Spleen (tissue), 11 donors: ENCODE measurements around the gene FBXW8. TPM values are rescaled to one million over a fixed set of nuclear protein-coding genes. Genes with fewer than 3 reads are reported as not detected.
A peak's percentile ranks its signal among the peaks of the same experiment; 100 is the strongest.

Experiments used
- DNase-seq: peaks from one replicate; pipeline ENCODE4 v3.0.0-alpha.2; 2020
- H3K27ac ChIP-seq, 8 donors: fragments of 200-600 bp; sonication (generic) in 7 of 8; 1 replicate in 4 of 8; 2 replicates in 4 of 8; pipeline versions ENCODE4 v1.5.0 to v1.8.0; 2016 to 2021; ENCODE audit warnings: inconsistent platforms in 4 of 8, mild to moderate bottlenecking in 4 of 8, moderate library complexity in 1 of 8
- H3K27me3 ChIP-seq, 7 donors: fragments of 200-600 bp; sonication (generic) in 6 of 7; replicated peaks in 1 of 7; 1 replicate in 4 of 7; 2 replicates in 3 of 7; pipeline versions ENCODE4 v1.5.0 to v1.8.0; 2016 to 2021; ENCODE audit warnings: inconsistent platforms in 3 of 7, mild to moderate bottlenecking in 1 of 7
- H3K36me3 ChIP-seq, 6 donors: fragments of 200-600 bp; sonication (generic) in 5 of 6; 1 replicate in 4 of 6; 2 replicates in 2 of 6; pipeline versions ENCODE4 v1.5.0 to v1.8.0; 2016 to 2021; ENCODE audit warnings: inconsistent platforms in 2 of 6
- H3K4me1 ChIP-seq, 6 donors: fragments of 200-600 bp; sonication (generic) in 5 of 6; 1 replicate in 3 of 6; 2 replicates in 3 of 6; pipeline versions ENCODE4 v1.5.0 to v1.8.0; 2016 to 2021; ENCODE audit warnings: inconsistent platforms in 3 of 6
- H3K4me3 ChIP-seq, 8 donors: fragments of 200-600 bp; sonication (generic) in 7 of 8; 1 replicate in 4 of 8; 2 replicates in 4 of 8; pipeline versions ENCODE4 v1.5.0 to v1.8.0; 2016 to 2021; ENCODE audit warnings: inconsistent platforms in 4 of 8, mild to moderate bottlenecking in 4 of 8, moderate library complexity in 2 of 8
- H3K9me3 ChIP-seq, 8 donors: fragments of 200-600 bp; sonication (generic) in 7 of 8; 1 replicate in 4 of 8; 2 replicates in 4 of 8; pipeline versions ENCODE4 v1.5.0 to v1.8.0; 2016 to 2021; ENCODE audit warnings: inconsistent platforms in 4 of 8
- CTCF ChIP-seq, 11 experiments: fragments of 200-600 bp in 7 of 11; fragments of 450-650 bp in 4 of 11; sonication (generic) in 4 of 11; IDR thresholded peaks in 8 of 11; conservative IDR thresholded peaks in 3 of 11; 1 replicate in 7 of 11; 2 replicates in 4 of 11; pipeline versions ENCODE4 v1.4.0 to v1.8.0; 2016 to 2021; ENCODE audit warnings: antibody characterized with exemption in 11 of 11, inconsistent platforms in 4 of 11, mild to moderate bottlenecking in 1 of 11
- POLR2A ChIP-seq, 3 donors: fragments of 450-650 bp; IDR thresholded peaks; one replicate each; pipeline ENCODE4 v1.5.1; 2017; ENCODE audit warnings: antibody characterized with exemption in 3 of 3, mild to moderate bottlenecking in 1 of 3
- POLR2AphosphoS5 ChIP-seq, 3 donors: sonication (generic); formaldehyde crosslinking; IDR thresholded peaks; one replicate each; pipeline ENCODE4 v1.5.1; 2017; ENCODE audit warnings: antibody characterized with exemption in 3 of 3
- WGBS, 5 donors: extraction: QIAGEN DNeasy Blood & Tissue Kit in 3 of 5; methylation state at CpG; one replicate each; pipeline versions ENCODE4 v1.1.5 to v1.1.7; 2013 to 2018; 5-methylcytosine and 5-hydroxymethylcytosine counted together
- intact Hi-C: fragments of 100-400 bp; cut with DNase I; formaldehyde crosslinking; loops from one replicate; pipeline ENCODE4 v1.15.0; 2023; ENCODE audit warnings: low total_unique reads
- polyA plus RNA-seq, 3 donors: library from polyadenylated mRNA; stranded (reverse); fragments of 200-250 nt; gene quantifications; one replicate each; pipeline ENCODE4 v1.2.1, GENCODE V29; 2013
- total RNA-seq, 7 donors: library from RNA; depleted of rRNA in 3 of 7; stranded (reverse); fragments of >200 nt in 3 of 7; fragmentation: NEBNext Ultra II Directional in 4 of 7; extraction: Animal tissue kit (Norgen Biotek cat#: 25700) in 4 of 7; gene quantifications; one replicate each; pipeline versions ENCODE4 v1.1.0 to v1.2.1, GENCODE V29; 2016 to 2021
- donor health status: healthy with polysubstance abuse.
- donor health status: DM: no; HTN: no; CAD: no; lungs with moderate emphysema.
- donor health status: DM: no; HTN: no; CAD: no.
- donor health status: Bipolar disorder and iron deficiency.
- donor health status: healthy.
- donor health status: DM: no; HTN: no; CAD: no.
- donor health status: DM: yes; HTN: yes; CAD: no.

FBXW8 gene
- total and polyA plus RNA-seq, 10 donors, result 2.2 to 17.3 (median 11.8) TPM

GRCh38 chr12:116924558-116925453 lies 14.1 kb downstream of the FBXW8 start:
- DNase-seq, result no peak
- 51 to 75% (median 56%) methylated on average over 5 of the region's 5 CpGs for WGBS, 5 donors
- no peaks in the 10 kb centered on the region for H3K27me3 ChIP-seq
- H3K9me3 ChIP-seq, result no peaks in the 10 kb centered on the region
- no peak overlapping the region for H3K4me3 ChIP-seq
- TF ChIP-seq POLR2A (IDR thresholded peaks at IDR 0.05) (no peak), POLR2AphosphoS5 (IDR thresholded peaks at IDR 0.05) (peak in 1 of 3 donors; percentile 23), CTCF (IDR thresholded peaks at IDR 0.05 in 8 of 11, conservative IDR thresholded peaks at IDR 0.05 in 3 of 11) (no peak)
- peak overlapping the region in 1 of 8 donors; percentile 10 for H3K27ac ChIP-seq
- H3K36me3 ChIP-seq, result peaks cover 0 to 28% (median 13%) of the 10 kb centered on the region in 6 donors
- intact Hi-C loops, result no loop called here
- peaks cover 8 to 73% (median 22%) of the 10 kb centered on the region in 6 donors for H3K4me1 ChIP-seq

DNA sequence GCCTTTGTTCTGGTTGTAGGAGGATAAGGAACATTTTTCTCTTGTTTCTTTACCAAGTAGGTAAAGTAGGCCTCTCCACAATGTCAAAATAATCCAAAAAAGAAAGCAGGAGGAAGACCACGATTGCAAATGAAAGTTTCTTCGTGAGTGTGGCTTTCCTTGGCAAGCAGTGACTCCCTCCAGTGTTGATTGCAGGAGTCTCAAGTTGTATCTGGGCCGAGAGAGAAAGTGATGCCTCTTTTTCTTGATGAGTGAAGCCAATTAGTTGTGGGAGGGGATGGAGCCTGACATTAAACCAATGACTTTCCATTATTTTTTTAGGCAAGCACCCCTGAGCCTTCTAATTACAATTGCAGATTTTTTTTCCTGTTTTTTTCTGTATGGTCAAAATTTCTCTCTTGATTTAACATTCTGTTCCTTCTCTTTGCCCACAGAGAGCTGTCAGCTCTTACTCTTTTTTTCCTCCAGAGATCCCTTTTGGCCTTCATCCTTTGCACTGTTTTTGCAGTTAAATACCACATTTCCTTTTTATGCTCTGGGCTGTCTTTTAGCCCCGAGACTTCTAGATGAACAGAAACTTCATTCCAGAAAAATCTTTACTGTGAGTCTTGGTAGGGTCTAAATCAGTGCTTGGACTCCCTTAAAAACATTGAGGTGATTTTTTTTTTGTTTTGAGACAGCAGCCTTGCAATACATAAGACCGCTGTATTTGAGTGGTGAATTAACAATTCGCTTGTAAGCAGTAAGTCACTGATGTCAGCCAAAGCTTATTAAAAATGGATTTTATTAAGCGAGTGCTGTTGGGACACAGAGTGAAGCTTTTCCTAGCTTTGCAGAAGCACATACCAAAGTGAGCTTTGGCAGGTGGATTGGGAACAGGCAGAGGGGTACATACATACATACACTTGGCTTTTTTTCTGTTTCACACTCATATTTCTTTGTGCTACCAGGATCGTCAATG lies 15.8 kb downstream of the FBXW8 start:
- no peak for DNase-seq
- TF ChIP-seq CTCF (IDR thresholded peaks at IDR 0.05 in 8 of 11, conservative IDR thresholded peaks at IDR 0.05 in 3 of 11) (no peak), POLR2AphosphoS5 (IDR thresholded peaks at IDR 0.05) (no peak), POLR2A (IDR thresholded peaks at IDR 0.05) (no peak)
- no peaks in the 10 kb centered on the region for H3K9me3 ChIP-seq
- no peak overlapping the region for H3K4me3 ChIP-seq
- WGBS, 5 donors, result 82 to 88% (median 83%) methylated on average over 8 of the region's 8 CpGs
- H3K4me1 ChIP-seq, result peaks cover 8 to 57% (median 19%) of the 10 kb centered on the region in 6 donors
- peaks cover 0 to 34% (median 13%) of the 10 kb centered on the region in 6 donors for H3K36me3 ChIP-seq
- no peak overlapping the region for H3K27ac ChIP-seq
- H3K27me3 ChIP-seq, result no peaks in the 10 kb centered on the region
- intact Hi-C loops, result no loop called here

DNA sequence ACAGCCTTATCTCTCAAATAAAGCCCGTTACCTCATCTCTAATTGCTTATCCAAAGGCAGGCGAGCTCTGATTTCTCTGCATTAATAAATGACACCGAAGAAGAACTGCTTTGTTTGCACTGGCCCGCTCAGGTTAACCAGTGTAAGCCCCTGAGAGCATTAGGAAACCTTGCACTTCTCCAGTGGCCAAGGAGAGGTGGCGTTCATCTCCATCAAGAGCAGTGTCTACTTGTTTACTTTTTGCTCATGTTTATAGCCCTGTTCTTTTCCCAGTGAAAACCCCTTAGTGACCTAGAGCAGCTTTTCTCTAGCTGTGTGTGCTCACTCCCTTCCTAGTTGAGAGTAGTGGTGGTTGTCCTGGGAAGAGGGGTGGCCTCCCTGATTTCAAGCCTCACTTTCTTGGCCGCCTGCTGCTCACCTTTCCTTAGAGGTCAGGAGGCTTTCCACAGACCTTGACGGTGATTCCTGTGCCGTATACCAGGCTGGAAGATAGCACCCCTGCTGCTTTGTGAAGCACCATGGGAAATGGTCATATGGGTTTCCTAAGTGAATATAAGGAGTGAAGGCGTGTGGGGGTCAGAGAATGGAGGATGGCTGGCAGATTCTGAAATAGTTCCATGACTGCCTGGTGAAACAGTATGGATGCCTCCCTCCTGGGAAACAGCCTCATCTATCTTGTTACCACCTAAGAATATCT lies 16.6 kb downstream of the FBXW8 start:
- no peak overlapping the region for H3K27ac ChIP-seq
- TF ChIP-seq CTCF (IDR thresholded peaks at IDR 0.05 in 8 of 11, conservative IDR thresholded peaks at IDR 0.05 in 3 of 11) (no peak), POLR2AphosphoS5 (IDR thresholded peaks at IDR 0.05) (no peak), POLR2A (IDR thresholded peaks at IDR 0.05) (no peak)
- H3K4me1 ChIP-seq, result peaks cover 3 to 49% (median 17%) of the 10 kb centered on the region in 6 donors
- H3K36me3 ChIP-seq, result peaks cover 0 to 40% (median 13%) of the 10 kb centered on the region in 6 donors
- H3K9me3 ChIP-seq, result no peaks in the 10 kb centered on the region
- no peak for DNase-seq
- H3K4me3 ChIP-seq, result no peak overlapping the region
- intact Hi-C loops, result no loop called here
- WGBS, 5 donors, result 77 to 88% (median 84%) methylated on average over 9 of the region's 9 CpGs
- H3K27me3 ChIP-seq, result no peaks in the 10 kb centered on the region
